Pancreas (tissue), 10 donors: ENCODE data around the gene ITGA7. TPM values are rescaled to one million over a fixed set of nuclear protein-coding genes. Genes with fewer than 3 reads are reported as not detected.
A peak's percentile ranks its signal among the peaks of the same experiment; 100 is the strongest.

Experiments
- ATAC-seq, 4 donors: fragments of 200-7000 bp; cut with Tn5 transposase; one replicate each; pipeline versions ENCODE4 v1.8.0 to v1.9.1; 2020; ENCODE audit warnings: mild to moderate bottlenecking in 4 of 4, moderate library complexity in 4 of 4
- DNase-seq, 6 donors: peaks; one replicate each; pipeline ENCODE4 v3.0.0-alpha.2; 2020
- FAIRE-seq: peaks from 2 replicates; lab custom pipeline; 2012; peaks lifted over from hg19 to GRCh38; lab: Jason Lieb, UNC
- H3K27ac ChIP-seq, 4 donors: fragments of 200-600 bp; sonication (generic); 1 replicate in 3 of 4; 2 replicates in 1 of 4; pipeline versions ENCODE4 v1.5.0 to v1.8.0; 2020
- H3K27me3 ChIP-seq, 4 donors: fragments of 200-600 bp; one replicate each; pipeline ENCODE4 v1.8.0; 2021
- H3K36me3 ChIP-seq, 3 donors: fragments of 200-600 bp; sonication (generic) in 1 of 3; one replicate each; pipeline versions ENCODE4 v1.5.0 to v1.8.0; 2020 to 2021
- H3K4me1 ChIP-seq, 3 donors: fragments of 200-600 bp; one replicate each; pipeline ENCODE4 v1.8.0; 2021
- H3K4me3 ChIP-seq, 4 donors: fragments of 200-600 bp; sonication (generic) in 2 of 4; one replicate each; pipeline versions ENCODE4 v1.5.0 to v1.8.0; 2020 to 2021
- H3K9me3 ChIP-seq, 4 donors: fragments of 200-600 bp; one replicate each; pipeline ENCODE4 v1.8.0; 2021
- WGBS, 2 donors: extraction: QIAGEN DNeasy Blood & Tissue Kit; methylation state at CpG; one replicate each; pipeline ENCODE4 v1.1.7; 2013; 5-methylcytosine and 5-hydroxymethylcytosine counted together
- intact Hi-C, 3 donors: fragments of 100-400 bp; cut with DNase I; formaldehyde crosslinking; loops; one replicate each; pipeline versions ENCODE4 v1.11.1 to v1.14.2; 2022
- polyA plus RNA-seq, 2 donors: library from polyadenylated mRNA; stranded (reverse); fragments of 200-250 nt; gene quantifications; one replicate each; pipeline ENCODE4 v1.2.3, GENCODE V29; 2013
- total RNA-seq, 6 donors: library from RNA; stranded (reverse); fragmentation: NEBNext Ultra II Directional in 4 of 6; extraction: Animal tissue kit (Norgen Biotek cat#: 25700) in 4 of 6; gene quantifications; one replicate each; pipeline versions ENCODE4 v1.2.1 to v1.2.4, GENCODE V29; 2021 to 2023
- TF ChIP-seq, protein P1 (sequence below), 4 donors: fragments of 200-600 bp; sonication (generic) in 3 of 4; IDR thresholded peaks; one replicate each; pipeline versions ENCODE4 v1.5.0 to v1.8.0; 2021; ENCODE audit warnings: antibody characterized with exemption in 4 of 4
- donor health status: healthy with polysubstance abuse.
- donor health status: DM: no; HTN: no; CAD: no; lungs with moderate emphysema.
- donor health status: DM: no; HTN: no; CAD: no.
- donor health status: control.
- donor health status: control.
- donor health status: Bipolar disorder and iron deficiency.
- donor health status: DM: yes; HTN: yes; CAD: no.
- donor health status: DM: no; HTN: no; CAD: no.
- donor health status: DM: no; HTN: no; CAD: no.
- donor health status: DM: yes; HTN: yes; CAD: no.

ITGA7 gene
- total and polyA plus RNA-seq, 8 donors, result 3.4 to 34.5 (median 9.1) TPM

DNA sequence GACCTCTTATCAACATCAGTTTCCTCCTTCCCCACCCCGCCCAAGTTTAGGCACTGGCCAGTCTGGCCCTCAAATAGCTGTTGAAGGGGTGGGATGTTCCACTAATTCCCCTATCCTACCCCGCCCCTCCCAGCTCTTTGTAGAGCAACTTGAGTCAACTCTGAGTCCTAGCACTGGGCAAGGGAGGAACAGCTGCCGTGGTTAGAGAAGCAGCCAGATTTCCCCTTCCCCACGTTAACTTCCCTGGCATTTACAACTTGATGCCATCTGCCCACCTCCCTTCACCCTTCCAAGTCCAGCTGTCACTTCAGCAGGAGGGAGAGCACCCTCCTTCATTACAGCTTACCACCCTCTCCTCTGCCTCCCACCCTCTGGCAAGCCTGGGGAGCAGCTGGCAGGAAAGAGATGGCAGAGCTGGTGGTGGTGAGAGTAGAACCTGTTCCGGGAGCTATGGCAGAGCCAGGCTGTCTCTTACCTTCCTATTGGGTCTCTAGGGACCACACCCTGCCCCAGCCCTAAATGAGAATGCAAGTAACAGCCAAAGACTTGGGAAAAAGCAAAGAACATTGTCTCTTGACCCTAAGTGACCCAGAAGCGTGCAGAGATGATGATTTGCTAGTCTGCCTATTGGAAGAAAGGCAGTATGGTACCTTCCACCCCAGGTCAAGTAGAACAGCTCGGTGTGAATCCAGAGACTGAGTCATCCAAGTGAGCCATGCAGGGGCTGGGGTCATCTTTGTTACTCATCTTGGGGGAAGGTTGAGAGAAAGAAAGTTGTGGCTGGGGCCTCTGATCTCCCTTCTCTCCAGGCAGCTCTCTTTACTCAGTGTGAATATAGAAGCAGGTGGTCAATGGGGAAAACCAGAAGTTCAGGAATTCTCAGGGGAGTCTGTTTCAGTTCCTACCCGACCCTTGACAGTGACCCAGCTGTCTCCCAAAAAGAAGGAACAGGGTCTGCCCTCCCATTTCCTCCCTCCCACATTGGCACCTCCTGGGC is 9.6 kb upstream of the ITGA7 start:
- intact Hi-C loops, result no loop called here
- DNase-seq, result no peak
- no peaks in the 10 kb centered on the region for H3K27me3 ChIP-seq
- peaks cover 15 to 46% (median 31%) of the 10 kb centered on the region in 3 donors for H3K4me1 ChIP-seq
- H3K4me3 ChIP-seq, result peak overlapping the region; percentile 55 to 77 (median 66)
- H3K27ac ChIP-seq, result peak overlapping the region in 3 of 4 donors; percentile 9 to 87 (median 85)
- H3K9me3 ChIP-seq, result no peaks in the 10 kb centered on the region
- 51 to 64% methylated on average over 8 of the region's 8 CpGs for WGBS, 2 donors
- TF ChIP-seq, protein P1, sequence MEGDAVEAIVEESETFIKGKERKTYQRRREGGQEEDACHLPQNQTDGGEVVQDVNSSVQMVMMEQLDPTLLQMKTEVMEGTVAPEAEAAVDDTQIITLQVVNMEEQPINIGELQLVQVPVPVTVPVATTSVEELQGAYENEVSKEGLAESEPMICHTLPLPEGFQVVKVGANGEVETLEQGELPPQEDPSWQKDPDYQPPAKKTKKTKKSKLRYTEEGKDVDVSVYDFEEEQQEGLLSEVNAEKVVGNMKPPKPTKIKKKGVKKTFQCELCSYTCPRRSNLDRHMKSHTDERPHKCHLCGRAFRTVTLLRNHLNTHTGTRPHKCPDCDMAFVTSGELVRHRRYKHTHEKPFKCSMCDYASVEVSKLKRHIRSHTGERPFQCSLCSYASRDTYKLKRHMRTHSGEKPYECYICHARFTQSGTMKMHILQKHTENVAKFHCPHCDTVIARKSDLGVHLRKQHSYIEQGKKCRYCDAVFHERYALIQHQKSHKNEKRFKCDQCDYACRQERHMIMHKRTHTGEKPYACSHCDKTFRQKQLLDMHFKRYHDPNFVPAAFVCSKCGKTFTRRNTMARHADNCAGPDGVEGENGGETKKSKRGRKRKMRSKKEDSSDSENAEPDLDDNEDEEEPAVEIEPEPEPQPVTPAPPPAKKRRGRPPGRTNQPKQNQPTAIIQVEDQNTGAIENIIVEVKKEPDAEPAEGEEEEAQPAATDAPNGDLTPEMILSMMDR (IDR thresholded peaks at IDR 0.05), result no peak
- no peak for ATAC-seq
- no peak for FAIRE-seq
- no peaks in the 10 kb centered on the region for H3K36me3 ChIP-seq

DNA sequence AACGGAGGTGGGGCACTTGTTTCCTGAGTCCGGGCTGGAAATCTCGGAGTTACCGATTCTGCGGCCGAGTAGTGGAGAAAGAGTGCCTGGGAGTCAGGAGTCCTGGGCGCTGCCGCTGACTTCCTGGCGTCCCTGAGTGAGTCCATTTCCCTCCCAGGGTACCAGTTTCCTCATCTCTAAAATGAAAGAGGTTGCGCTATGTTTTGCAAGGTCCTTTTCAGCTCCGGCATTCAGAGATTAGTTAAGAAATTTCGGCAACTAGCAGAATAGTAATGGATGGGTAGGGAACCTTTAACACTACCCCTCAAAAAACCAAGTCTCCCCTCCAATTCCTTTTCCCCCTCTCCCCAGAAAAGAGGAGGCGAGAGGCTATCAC is 8.9 kb upstream of the ITGA7 start:
- Histone ChIP-seq H3K27ac (peak overlapping the region; percentile 85 to 96 (median 90)), H3K27me3 (no peaks in the 10 kb centered on the region), H3K4me3 (peak overlapping the region; percentile 55 to 77 (median 66)), H3K9me3 (no peaks in the 10 kb centered on the region), H3K4me1 (peaks cover 15 to 46% (median 31%) of the 10 kb centered on the region in 3 donors), H3K36me3 (no peaks in the 10 kb centered on the region)
- no peak for FAIRE-seq
- peak in 3 of 4 donors; percentile 4 to 11 (median 11) for ATAC-seq
- 1 to 5% methylated on average over 13 of the region's 13 CpGs for WGBS, 2 donors
- DNase-seq, result no peak
- intact Hi-C loops, result no loop called here
- TF ChIP-seq, protein P1 (IDR thresholded peaks at IDR 0.05), result no peak

DNA sequence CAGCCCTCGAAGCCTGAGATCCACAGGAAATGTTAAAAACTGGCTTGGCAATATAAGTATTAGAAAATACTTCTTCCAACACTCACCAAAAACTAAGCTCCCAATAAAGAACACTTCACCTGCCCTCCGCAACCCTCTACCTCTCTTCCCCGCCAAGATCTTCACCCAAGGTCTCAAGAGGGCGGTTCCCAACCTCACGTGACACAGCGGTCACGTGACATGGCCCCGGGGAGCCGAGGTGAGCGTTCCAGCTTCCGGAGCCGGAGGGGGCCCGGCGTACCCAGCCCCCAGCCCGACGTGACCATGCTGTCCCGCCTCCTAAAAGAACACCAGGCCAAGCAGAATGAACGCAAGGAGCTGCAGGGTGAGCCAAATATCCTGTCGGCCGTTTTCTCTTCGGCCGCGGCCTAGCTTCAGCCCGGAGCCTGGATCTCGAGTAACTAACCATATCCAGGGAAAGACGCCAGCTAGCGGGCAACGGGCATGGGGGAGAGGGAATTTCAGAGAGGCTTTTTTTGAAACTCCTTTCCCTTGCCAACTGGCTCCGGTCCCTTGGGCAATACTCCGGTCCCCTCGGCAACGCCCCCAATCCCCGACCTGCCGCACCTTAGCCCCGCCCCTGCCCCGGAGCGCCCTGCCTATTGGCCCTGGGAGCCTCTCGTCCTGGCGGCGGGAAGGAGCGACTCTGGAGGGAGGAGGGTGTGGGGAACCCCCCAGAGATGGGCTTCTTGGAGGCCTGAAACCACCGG is 8.3 kb upstream of the ITGA7 start, which contains the start of gene BLOC1S1:
Gene BLOC1S1 (plus strand): TSS at position 214 of the 749 bp plus-strand sequence. CDS start 6 bp downstream, at position 220.
- peak; percentile 91 to 99 (median 96) for DNase-seq
- H3K27me3 ChIP-seq, result no peaks in the 10 kb centered on the region
- no peak for FAIRE-seq
- peaks cover 15 to 44% (median 31%) of the 10 kb centered on the region in 3 donors for H3K4me1 ChIP-seq
- peak within 1 kb of the TSS; percentile 55 to 77 (median 66) for H3K4me3 ChIP-seq
- peak; percentile 80 to 86 (median 84) for ATAC-seq
- no peaks in the 10 kb centered on the region for H3K9me3 ChIP-seq
- H3K27ac ChIP-seq, result peak within 1 kb of the TSS; percentile 85 to 96 (median 90)
- WGBS, 2 donors, result 0 to 1% methylated on average over 42 of the region's 42 CpGs
- intact Hi-C loops, result no loop called here
- TF ChIP-seq, protein P1 (IDR thresholded peaks at IDR 0.05), result no peak
- no peaks in the 10 kb centered on the region for H3K36me3 ChIP-seq

DNA sequence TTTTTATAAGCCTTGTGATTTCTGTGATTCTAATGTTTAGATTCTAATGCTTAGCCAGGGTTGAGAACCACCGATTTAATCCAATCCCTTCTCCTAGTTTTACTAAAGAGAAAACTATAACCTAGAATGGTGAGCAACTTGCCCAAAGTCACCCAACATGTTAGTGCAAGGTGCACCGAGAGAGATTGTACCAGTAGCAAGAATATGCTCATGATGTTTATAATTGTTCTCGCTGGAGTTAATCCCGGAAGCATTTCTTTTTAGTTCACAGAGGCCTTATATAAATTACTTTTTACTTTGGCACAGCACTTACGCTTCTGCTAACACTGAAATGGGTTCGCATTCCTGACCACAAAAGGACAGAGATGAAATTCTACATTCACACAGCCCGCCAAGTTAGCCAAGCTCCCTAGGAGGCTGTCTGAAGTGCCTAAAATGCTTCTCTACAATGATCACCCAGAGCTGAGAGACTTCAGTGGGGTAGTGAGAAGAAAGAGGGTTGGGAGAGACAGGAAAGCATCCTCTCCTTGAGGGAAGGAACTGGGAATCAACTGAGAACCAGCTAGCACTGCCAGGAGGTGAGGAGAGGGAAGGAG is 7.6 kb upstream of the ITGA7 start:
- H3K9me3 ChIP-seq, result no peaks in the 10 kb centered on the region
- ATAC-seq (no peak), DNase-seq (no peak), FAIRE-seq (peak; percentile 5)
- peaks cover 15 to 37% (median 25%) of the 10 kb centered on the region in 3 donors for H3K4me1 ChIP-seq
- TF ChIP-seq, protein P1 (IDR thresholded peaks at IDR 0.05), result no peak
- H3K27me3 ChIP-seq, result no peaks in the 10 kb centered on the region
- intact Hi-C loops, result no loop called here
- H3K36me3 ChIP-seq, result no peaks in the 10 kb centered on the region
- 54 to 63% methylated on average over 7 of the region's 7 CpGs for WGBS, 2 donors
- H3K4me3 ChIP-seq, result peak overlapping the region; percentile 55 to 77 (median 66)
- peak overlapping the region; percentile 85 to 96 (median 90) for H3K27ac ChIP-seq
